HCT116 (cell line): ENCODE measurements around the gene NFKBIZ. TPM values are rescaled to one million over a fixed set of nuclear protein-coding genes. Genes with fewer than 3 reads are reported as not detected.
"Not testable (repeated sequence)": the region's sequence is repeated elsewhere in the genome, so short reads cannot be mapped to it uniquely, and the experiment has no call there.

ENCODE experiments used
- ATAC-seq: fragments of 200-7000 bp; cut with Tn5 transposase; 2 replicates; pipeline ENCODE4 v1.9.1; 2020; ENCODE audit warnings: mild to moderate bottlenecking, moderate library complexity
- BruUV-seq: library from RNA; stranded (reverse); fragments of 400-500 nt; replicated peaks from 2 replicates; lab custom pipeline; 2021; lab: Mats Ljungman, UMichigan
- CTCF ChIA-PET: fragments of 300-600 bp; sonication (Branson Sonifier 250); formaldehyde crosslinking; loops from one replicate; lab custom pipeline; 2021; ENCODE audit warnings: antibody characterized with exemption; lab: Charles Lee
- POLR2A ChIA-PET: fragments of 300-600, 350-600 bp; sonication (Branson Sonifier 250); formaldehyde crosslinking; loops from one replicate; lab custom pipeline; 2021; ENCODE audit warnings: antibody characterized with exemption; lab: Charles Lee
- RAD21 ChIA-PET, 2 experiments: fragments of 300-600 bp; sonication (Branson Sonifier 250); formaldehyde crosslinking; loops; one replicate each; lab custom pipeline; 2023; ENCODE audit warnings: low total read pairs in 2 of 2; ENCODE audit not compliant: uncharacterized antibody in 2 of 2, unreplicated experiment in 2 of 2, low non-redundant PET in 1 of 2; lab: Charles Lee
- DNase-seq: peaks from one replicate; pipeline ENCODE4 v3.0.0-alpha.2; 2010; ENCODE audit warnings: low read depth, low spot score
- H2AFZ ChIP-seq: fragments of 200-600 bp; shearing (Covaris generic), sonication (generic); 2 replicates; pipeline ENCODE4 v1.6.1; 2017; ENCODE audit warnings: low read depth, mixed run types, mixed read lengths, antibody characterized with exemption, low read length; ENCODE audit not compliant: poor library complexity, severe bottlenecking
- H3K27ac ChIP-seq: 2 replicates; pipeline ENCODE4 v1.5.1; 2012; ENCODE audit warnings: low read depth, low read length
- H3K27me3 ChIP-seq: fragments of 200-600 bp; sonication (generic); 2 replicates; pipeline ENCODE4 v1.6.1; 2016; ENCODE audit warnings: mixed run types, low read length, mixed read lengths; ENCODE audit not compliant: insufficient read depth
- H3K36me3 ChIP-seq, 2 experiments: fragments of 200-500 bp in 1 of 2; fragments of 200-600 bp in 1 of 2; sonication (Bioruptor generic) in 1 of 2; sonication (generic) in 1 of 2; 2 replicates each; pipeline versions ENCODE4 v1.5.1 to v1.6.1; 2014 to 2016; ENCODE audit warnings: low read length in 2 of 2, inconsistent platforms in 1 of 2, mixed read lengths in 1 of 2, mixed run types in 1 of 2; ENCODE audit not compliant: insufficient read depth in 2 of 2, control insufficient read depth in 1 of 2
- H3K4me1 ChIP-seq, 2 experiments: fragments of 200-600 bp in 1 of 2; sonication (generic) in 1 of 2; 2 replicates each; pipeline versions ENCODE4 v1.5.1 to v1.6.1; 2012 to 2017; ENCODE audit warnings: low read length in 2 of 2, inconsistent platforms in 1 of 2, mild to moderate bottlenecking in 1 of 2, mixed read lengths in 1 of 2, mixed run types in 1 of 2, moderate library complexity in 1 of 2; ENCODE audit not compliant: insufficient read depth in 2 of 2, control insufficient read depth in 1 of 2
- H3K4me2 ChIP-seq: fragments of 200-600 bp; sonication (generic); 2 replicates; pipeline ENCODE4 v1.6.1; 2017; ENCODE audit warnings: mixed run types, low read length, mixed read lengths
- H3K4me3 ChIP-seq, 2 experiments: fragments of 200-600 bp in 1 of 2; sonication (generic) in 1 of 2; replicated peaks in 1 of 2; 2 replicates each; pipeline ENCODE4 v1.5.1; 2011 to 2016; ENCODE audit warnings: low read length in 2 of 2, control low read depth in 1 of 2, low read depth in 1 of 2, mild to moderate bottlenecking in 1 of 2, mixed read lengths in 1 of 2, mixed run types in 1 of 2
- H3K79me2 ChIP-seq: fragments of 200-600 bp; sonication (generic); 2 replicates; pipeline ENCODE4 v1.6.1; 2017; ENCODE audit warnings: mild to moderate bottlenecking, mixed run types, low read length, moderate library complexity, mixed read lengths; ENCODE audit not compliant: insufficient read depth
- H3K9ac ChIP-seq: fragments of 200-600 bp; sonication (generic); 2 replicates; pipeline ENCODE4 v1.6.1; 2016; ENCODE audit warnings: low read length, mixed read lengths
- H3K9me2 ChIP-seq: fragments of 200-600 bp; sonication (generic), shearing (Covaris generic); 2 replicates; pipeline ENCODE4 v1.6.1; 2017; ENCODE audit warnings: mixed run types, mild to moderate bottlenecking, moderate library complexity; ENCODE audit not compliant: insufficient read depth
- H3K9me3 ChIP-seq, 2 experiments: fragments of 200-500 bp in 1 of 2; fragments of 200-600 bp in 1 of 2; sonication (Bioruptor generic) in 1 of 2; sonication (generic) in 1 of 2; 2 replicates each; pipeline ENCODE4 v1.6.1; 2014 to 2017; ENCODE audit warnings: low read length in 2 of 2, mixed read lengths in 2 of 2, inconsistent platforms in 1 of 2, low read depth in 1 of 2, mild to moderate bottlenecking in 1 of 2, mixed run types in 1 of 2, moderate library complexity in 1 of 2; ENCODE audit not compliant: control insufficient read depth in 1 of 2, insufficient read depth in 1 of 2
- H4K20me1 ChIP-seq: fragments of 200-600 bp; sonication (generic), shearing (Covaris generic); 2 replicates; pipeline ENCODE4 v1.6.1; 2017; ENCODE audit warnings: mixed run types, mild to moderate bottlenecking, moderate library complexity; ENCODE audit not compliant: insufficient read depth
- EGR1 ChIP-seq: IDR thresholded peaks from 2 replicates; pipeline ENCODE4 v1.6.1; 2012; ENCODE audit warnings: low read depth
- EZH2phosphoT487 ChIP-seq: fragments of 200-600 bp; IDR thresholded peaks from 2 replicates; pipeline ENCODE4 v1.6.1; 2018; ENCODE audit warnings: antibody characterized with exemption, borderline replicate concordance
- FOSL1 ChIP-seq: IDR thresholded peaks from 2 replicates; pipeline ENCODE4 v1.6.1; 2012; ENCODE audit warnings: low read depth
- JUND ChIP-seq: IDR thresholded peaks from 2 replicates; pipeline ENCODE4 v1.6.1; 2012
- POLR2A ChIP-seq: IDR thresholded peaks from 2 replicates; pipeline ENCODE4 v1.7.0; 2011; ENCODE audit warnings: borderline replicate concordance; ENCODE audit not compliant: insufficient read depth, insufficient read length; ENCODE audit errors: extremely low read depth
- POLR2AphosphoS5 ChIP-seq: IDR thresholded peaks from 2 replicates; pipeline ENCODE4 v1.6.1; 2011; ENCODE audit warnings: mild to moderate bottlenecking, low read depth, low read length, moderate library complexity
- RAD21 ChIP-seq: IDR thresholded peaks from 2 replicates; pipeline ENCODE4 v1.6.1; 2012; ENCODE audit warnings: low read depth, mild to moderate bottlenecking
- TCF7L2 ChIP-seq: IDR thresholded peaks from 2 replicates; pipeline ENCODE4 v1.7.0; 2011; ENCODE audit warnings: borderline replicate concordance, inconsistent platforms; ENCODE audit not compliant: insufficient read depth, insufficient read length; ENCODE audit errors: extremely low read depth
- YY1 ChIP-seq: IDR thresholded peaks from 2 replicates; pipeline ENCODE4 v1.6.1; 2011; ENCODE audit warnings: low read length, low read depth, moderate library complexity, mild to moderate bottlenecking; ENCODE audit not compliant: insufficient replicate concordance; ENCODE audit errors: extremely low read depth
- ZNF274 ChIP-seq: fragments of 200-500 bp; sonication (Bioruptor generic); IDR thresholded peaks from 2 replicates; pipeline ENCODE4 v1.6.1; 2014; ENCODE audit warnings: mild to moderate bottlenecking, low read depth, low read length, inconsistent platforms
- intact Hi-C: fragments of 100-400 bp; cut with micrococcal nuclease; formaldehyde crosslinking; loops from 2 replicates; pipeline ENCODE4 v1.10.0; 2022
- total RNA-seq: library from RNA; stranded (reverse); gene quantifications from one replicate; pipeline ENCODE4 v1.2.1, GENCODE V29; 2021; ENCODE audit not compliant: unreplicated experiment
- TF ChIP-seq, protein P1 (sequence below): IDR thresholded peaks from 2 replicates; pipeline ENCODE4 v1.6.1; 2012
- TF ChIP-seq, protein P2 (sequence below): IDR thresholded peaks from 2 replicates; pipeline ENCODE4 v1.6.1; 2011; ENCODE audit warnings: mild to moderate bottlenecking, low read length, moderate library complexity; ENCODE audit not compliant: insufficient replicate concordance; ENCODE audit errors: extremely low read depth
- TF ChIP-seq, protein P3 (sequence below): IDR thresholded peaks from 2 replicates; pipeline ENCODE4 v1.6.1; 2012

NFKBIZ gene
- total RNA-seq, 1 experiment from 2014 or later = 12.2 TPM

DNA sequence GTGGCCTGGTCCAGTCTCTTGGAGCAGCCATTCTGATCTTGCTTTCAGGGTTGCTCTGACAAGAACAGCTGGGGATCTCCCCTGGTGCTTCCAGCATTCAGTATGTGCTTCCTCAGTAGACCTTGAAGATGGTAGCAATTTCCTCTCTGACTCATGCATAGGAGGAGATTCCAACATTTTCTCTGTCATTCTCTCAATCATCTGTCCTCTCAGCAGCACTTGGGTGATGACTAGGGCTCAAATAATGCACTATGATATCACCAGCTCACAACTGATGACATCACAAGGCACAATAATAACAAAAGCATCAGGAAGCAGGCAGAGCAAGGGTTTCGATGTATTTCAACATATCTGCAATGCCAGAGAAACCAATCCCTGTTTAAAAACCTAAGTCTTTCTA lies 52.7 kb downstream of the NFKBIZ start (continued):
- TF ChIP-seq, protein P1, sequence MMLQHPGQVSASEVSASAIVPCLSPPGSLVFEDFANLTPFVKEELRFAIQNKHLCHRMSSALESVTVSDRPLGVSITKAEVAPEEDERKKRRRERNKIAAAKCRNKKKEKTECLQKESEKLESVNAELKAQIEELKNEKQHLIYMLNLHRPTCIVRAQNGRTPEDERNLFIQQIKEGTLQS = peak; percentile 59; the same call in 1 of the 2 replicates
- TF ChIP-seq, protein P2, sequence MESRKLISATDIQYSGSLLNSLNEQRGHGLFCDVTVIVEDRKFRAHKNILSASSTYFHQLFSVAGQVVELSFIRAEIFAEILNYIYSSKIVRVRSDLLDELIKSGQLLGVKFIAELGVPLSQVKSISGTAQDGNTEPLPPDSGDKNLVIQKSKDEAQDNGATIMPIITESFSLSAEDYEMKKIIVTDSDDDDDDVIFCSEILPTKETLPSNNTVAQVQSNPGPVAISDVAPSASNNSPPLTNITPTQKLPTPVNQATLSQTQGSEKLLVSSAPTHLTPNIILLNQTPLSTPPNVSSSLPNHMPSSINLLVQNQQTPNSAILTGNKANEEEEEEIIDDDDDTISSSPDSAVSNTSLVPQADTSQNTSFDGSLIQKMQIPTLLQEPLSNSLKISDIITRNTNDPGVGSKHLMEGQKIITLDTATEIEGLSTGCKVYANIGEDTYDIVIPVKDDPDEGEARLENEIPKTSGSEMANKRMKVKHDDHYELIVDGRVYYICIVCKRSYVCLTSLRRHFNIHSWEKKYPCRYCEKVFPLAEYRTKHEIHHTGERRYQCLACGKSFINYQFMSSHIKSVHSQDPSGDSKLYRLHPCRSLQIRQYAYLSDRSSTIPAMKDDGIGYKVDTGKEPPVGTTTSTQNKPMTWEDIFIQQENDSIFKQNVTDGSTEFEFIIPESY = no peak
- TF ChIP-seq ZNF274 (no peak), JUND (peak; percentile 15; the same call in 1 of the 2 replicates), RAD21 (no peak), TCF7L2 (no peak), FOSL1 (peak; percentile 38), EGR1 (no peak), POLR2A (no peak), EZH2phosphoT487 (no peak)
- TF ChIP-seq, protein P3, sequence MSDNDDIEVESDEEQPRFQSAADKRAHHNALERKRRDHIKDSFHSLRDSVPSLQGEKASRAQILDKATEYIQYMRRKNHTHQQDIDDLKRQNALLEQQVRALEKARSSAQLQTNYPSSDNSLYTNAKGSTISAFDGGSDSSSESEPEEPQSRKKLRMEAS = no peak
- TF ChIP-seq, all 23 proteins: peak for 5

DNA sequence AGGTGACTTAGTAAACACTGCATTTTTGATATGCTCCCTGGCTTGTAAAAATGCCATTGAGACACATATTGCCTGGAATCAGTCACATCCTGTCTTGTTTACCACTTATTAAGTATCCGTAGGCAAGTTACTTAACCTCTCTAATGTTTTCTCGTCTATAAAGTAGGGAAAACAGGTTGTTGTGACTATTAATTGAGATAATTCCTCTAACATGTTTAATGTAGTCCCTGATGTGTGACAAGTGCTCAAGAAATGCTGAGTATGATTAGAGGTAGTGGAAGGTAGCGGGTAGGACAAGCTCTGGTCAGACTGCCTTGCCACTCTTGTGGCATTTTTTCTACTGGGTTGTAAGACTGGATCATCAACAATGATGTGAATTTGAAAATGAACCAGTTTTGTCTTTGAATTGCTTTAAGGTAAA lies 54.1 kb downstream of the NFKBIZ start:
- no TSS peak for BruUV-seq
- Histone ChIP-seq H3K4me1 (peaks cover 0 to 3% of the 10 kb centered on the region in 2 experiments; a peak in 1 of 4 replicates), H3K4me3 (no peak overlapping the region), H4K20me1 (no peaks in the 10 kb centered on the region), H3K4me2 (no peak overlapping the region), H3K79me2 (no peaks in the 10 kb centered on the region), H3K9me3 (no peaks in the 10 kb centered on the region), H3K9me2 (no peaks in the 10 kb centered on the region), H3K27ac (no peak overlapping the region), H3K9ac (no peak overlapping the region), H3K27me3 (no peaks in the 10 kb centered on the region), H2AFZ (no peak overlapping the region), H3K36me3 (no peaks in the 10 kb centered on the region)
- ChIA-PET POLR2A (interaction anchor here (1.5 kb wide), 1 partner anchor 55 kb away, joined by 4 read pairs; the partner anchor contains the start of gene NFKBIZ), RAD21 (no interaction called here), CTCF (no interaction called here)
- intact Hi-C loops = no loop called here
- TF ChIP-seq YY1 = no peak
- TF ChIP-seq POLR2AphosphoS5 = no peak
- DNase-seq = no peak
- ATAC-seq = no peak

DNA sequence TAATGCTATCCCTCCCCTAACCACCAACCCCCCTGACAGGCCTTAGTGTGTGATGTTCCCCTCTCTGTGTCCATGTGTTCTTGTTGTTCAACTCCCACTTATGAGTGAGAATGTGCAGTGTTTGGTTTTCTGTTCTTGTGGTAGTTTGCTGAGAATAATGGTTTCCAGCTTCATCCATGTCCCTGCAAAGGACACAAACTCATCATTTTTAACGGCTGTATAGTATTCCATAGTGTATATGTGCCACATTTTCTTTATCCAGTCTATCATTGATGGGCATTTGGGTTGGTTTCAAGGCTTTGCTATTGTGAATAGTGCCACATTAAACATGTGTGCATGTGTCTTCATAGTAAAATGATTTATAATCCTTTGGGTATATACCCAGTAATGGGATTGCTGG lies 56.3 kb downstream of the NFKBIZ start:
- POLR2A ChIA-PET, BruUV-seq, RAD21 ChIA-PET, H3K27me3 ChIP-seq, DNase-seq, H3K79me2 ChIP-seq, H3K9me3 ChIP-seq, H3K4me2 ChIP-seq, H3K36me3 ChIP-seq, CTCF ChIA-PET, H3K9ac ChIP-seq, H3K4me1 ChIP-seq, H4K20me1 ChIP-seq, ATAC-seq, H3K27ac ChIP-seq, H2AFZ ChIP-seq, intact Hi-C loops, H3K4me3 ChIP-seq, H3K9me2 ChIP-seq: not testable (repeated sequence)
